ENCODE measurements around the gene WWTR1. TPM values are rescaled to one million over a fixed set of nuclear protein-coding genes. Genes with fewer than 3 reads are reported as not detected.

WWTR1 gene
- total RNA-seq, 4 donors from 2014 or later: 40.3 to 80.4 (median 67.6) TPM

GRCh38 chr3:149481491-149481890, 176.3 kb downstream of the WWTR1 start:
- in situ Hi-C loops (cut with MboI; ENCODE audit: low pct_ligation_motif_present in 1 of 4, low pct_unique_long_range_greater_than_20kb in 1 of 4, low sequenced_read_pairs in 3 of 4): loop anchor here (5.0 to 25.0 kb wide), 4 partner anchors 84 to 519 kb away; no protein-coding TSS in a partner anchor
- 92 to 100% methylated on average over 2 of the region's 2 CpGs for WGBS, 2 donors (ENCODE audit: low coverage in 1 of 2)
- Histone ChIP-seq H3K36me3 (no peaks in the 10 kb centered on the region), H3K4me3 (no peak overlapping the region), H3K27ac (no peak overlapping the region), H3K27me3 (no peaks in the 10 kb centered on the region), H3K4me1 (peaks cover 0 to 9% (median 0%) of the 10 kb centered on the region in 4 donors), H3K9me3 (no peaks in the 10 kb centered on the region)
- TF ChIP-seq POLR2A (IDR thresholded peaks at IDR 0.05): no peak
- no peak for TF ChIP-seq CTCF (IDR thresholded peaks at IDR 0.05)
- DNase-seq: no peak
- intact Hi-C loops (cut with DNase I; ENCODE audit: low total_unique reads): no loop called here

GRCh38 chr3:149481056-149481455, 176.8 kb downstream of the WWTR1 start:
- no peak for DNase-seq
- no peak overlapping the region for H3K27ac ChIP-seq
- no peaks in the 10 kb centered on the region for H3K36me3 ChIP-seq
- H3K27me3 ChIP-seq: no peaks in the 10 kb centered on the region
- H3K4me3 ChIP-seq: no peak overlapping the region
- 77 to 83% methylated on average over 3 of the region's 3 CpGs for WGBS, 2 donors (ENCODE audit: low coverage in 1 of 2)
- TF ChIP-seq EP300 (IDR thresholded peaks at IDR 0.05; ENCODE audit: low read depth): no peak
- TF ChIP-seq CTCF (IDR thresholded peaks at IDR 0.05): no peak
- TF ChIP-seq POLR2A (IDR thresholded peaks at IDR 0.05): no peak
- no peak for TF ChIP-seq POLR2AphosphoS5 (IDR thresholded peaks at IDR 0.05)
- intact Hi-C loops (cut with DNase I; ENCODE audit: low total_unique reads) (no loop called here), in situ Hi-C loops (cut with MboI; ENCODE audit: low pct_ligation_motif_present in 1 of 4, low pct_unique_long_range_greater_than_20kb in 1 of 4, low sequenced_read_pairs in 3 of 4) (loop anchor here (5.0 to 25.0 kb wide), 4 partner anchors 84 to 519 kb away; no protein-coding TSS in a partner anchor)
- H3K4me1 ChIP-seq: peaks cover 0 to 9% (median 0%) of the 10 kb centered on the region in 4 donors
- H3K9me3 ChIP-seq: no peaks in the 10 kb centered on the region

GRCh38 chr3:149480326-149481017, 177.4 kb downstream of the WWTR1 start:
- H3K4me3 ChIP-seq: no peak overlapping the region
- in situ Hi-C loops (cut with MboI; ENCODE audit: low pct_ligation_motif_present in 1 of 4, low pct_unique_long_range_greater_than_20kb in 1 of 4, low sequenced_read_pairs in 3 of 4): loop anchor here (5.0 to 25.0 kb wide), 4 partner anchors 83 to 518 kb away; no protein-coding TSS in a partner anchor

More at GRCh38 chr3:149480326-149481017, 177.4 kb downstream of the WWTR1 start:
- Histone ChIP-seq H3K27ac (peak overlapping the region in 2 of 4 donors; percentile 2 to 15), H3K36me3 (no peaks in the 10 kb centered on the region), H3K9me3 (no peaks in the 10 kb centered on the region), H3K4me1 (peaks cover 0 to 9% (median 0%) of the 10 kb centered on the region in 4 donors), H3K27me3 (no peaks in the 10 kb centered on the region)
- TF ChIP-seq EP300 (IDR thresholded peaks at IDR 0.05; ENCODE audit: low read depth): no peak
- peak; percentile 70 to 77 (median 75) for TF ChIP-seq CTCF (IDR thresholded peaks at IDR 0.05)
- DNase-seq: peak; percentile 81
- 71 to 94% methylated on average over 11 to 15 of the region's 15 CpGs for WGBS, 2 donors (ENCODE audit: low coverage in 1 of 2)
- intact Hi-C loops (cut with DNase I; ENCODE audit: low total_unique reads): no loop called here
